GM18526 (cell line): ENCODE results near the gene CEP120.

Experiments used
- POLR2A ChIP-seq: IDR thresholded peaks from 3 replicates; pipeline ENCODE4 v1.6.1; 2011; ENCODE audit not compliant: insufficient read length; ENCODE audit errors: extremely low read depth

The CEP120 gene

GRCh38 chr5:123412206-123412605 lies 11.0 kb downstream of the CEP120 start:
- TF ChIP-seq POLR2A: no peak

DNA sequence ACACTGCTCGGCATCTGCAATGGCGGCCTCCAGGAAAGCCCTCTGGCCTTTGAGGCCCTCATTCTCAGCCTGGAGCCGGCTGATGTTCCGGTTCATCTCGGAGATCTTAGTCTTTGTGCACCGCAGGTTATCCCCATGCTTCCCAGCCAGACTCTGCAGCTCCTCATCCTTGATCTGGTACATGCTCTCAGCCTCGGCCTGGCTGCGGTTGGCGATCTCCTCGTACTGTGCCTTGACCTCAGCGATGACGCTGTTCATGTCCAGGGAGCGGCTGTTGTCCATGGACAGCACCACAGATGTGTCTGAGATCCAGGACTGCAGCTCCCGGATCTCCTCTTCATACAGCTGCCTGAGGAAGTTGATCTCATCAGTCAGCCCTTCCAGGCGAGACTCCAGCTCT lies 21.9 kb downstream of the CEP120 start:
- no peak for TF ChIP-seq POLR2A

DNA sequence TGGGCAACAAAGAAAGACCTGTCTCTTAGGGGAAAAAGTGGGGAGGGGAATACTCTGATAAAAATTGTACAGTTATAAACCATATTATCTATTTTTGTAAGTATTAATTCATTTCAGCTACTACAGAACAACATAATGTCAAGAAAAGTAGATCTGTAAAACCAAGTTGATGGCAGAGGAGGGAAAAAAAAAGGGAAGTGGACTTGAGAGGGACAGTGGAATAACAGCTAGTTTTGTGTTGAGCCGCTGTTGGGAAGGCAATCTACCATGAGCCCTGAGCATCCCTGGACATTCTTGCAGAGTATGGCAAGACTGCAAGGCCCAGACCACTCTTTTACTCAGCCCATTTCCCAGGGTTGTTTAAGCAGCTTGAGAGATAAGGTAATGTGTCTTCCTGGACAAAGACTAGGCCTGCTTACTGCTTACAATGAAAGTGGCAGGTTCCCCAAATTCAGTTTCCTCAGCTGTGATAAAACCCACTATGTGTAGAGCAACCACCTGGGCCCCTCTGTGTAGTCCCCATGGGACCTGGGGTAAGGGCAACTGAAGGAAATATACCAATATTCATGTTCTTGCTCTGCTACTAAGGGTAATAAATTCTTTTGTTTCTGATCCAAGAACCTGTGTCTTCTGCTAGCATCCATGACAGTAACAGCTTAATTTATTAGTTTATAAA lies 25.0 kb downstream of the CEP120 start:
- no peak for TF ChIP-seq POLR2A

DNA sequence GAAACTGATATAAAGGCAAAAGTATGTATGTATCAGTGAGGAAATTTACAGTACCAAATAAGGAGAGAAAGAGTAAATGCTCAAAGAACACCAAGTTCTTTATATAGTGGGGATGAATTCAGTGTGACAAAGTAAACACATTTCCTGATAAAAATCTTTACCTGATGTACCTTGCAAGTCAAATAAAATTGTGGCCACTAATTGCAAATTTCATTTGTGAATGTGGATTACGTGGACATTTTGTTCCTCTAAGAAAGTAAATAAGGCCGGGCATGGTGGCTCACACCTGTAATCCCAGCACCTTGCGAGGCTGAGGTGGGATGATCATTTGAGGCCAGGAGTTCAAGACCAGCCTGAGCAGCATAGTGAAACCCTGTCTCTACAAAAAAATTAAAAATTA lies 25.7 kb downstream of the CEP120 start:
- TF ChIP-seq POLR2A: no peak

DNA sequence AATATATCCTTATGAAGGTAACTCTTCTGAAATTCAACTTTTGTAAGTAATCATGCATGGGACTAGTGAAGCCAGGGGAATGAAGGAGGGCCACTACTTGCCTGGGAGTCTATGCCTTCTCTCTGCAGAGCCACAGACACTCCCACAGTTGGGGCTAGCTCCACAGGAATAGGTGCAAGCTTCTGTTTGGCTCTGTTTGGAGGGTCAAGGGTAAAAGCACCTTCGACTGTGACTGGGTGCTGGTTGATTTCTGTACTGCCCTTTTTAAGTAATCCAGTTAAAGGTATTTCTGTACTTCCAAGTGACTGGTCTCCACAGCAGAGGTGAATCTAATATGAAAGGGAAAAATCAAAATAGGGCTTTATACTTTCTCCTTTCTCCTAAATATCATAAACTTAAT lies 32.2 kb downstream of the CEP120 start:
- no peak for TF ChIP-seq POLR2A

GRCh38 chr5:123389794-123390193 lies 33.4 kb downstream of the CEP120 start:
- no peak for TF ChIP-seq POLR2A

GRCh38 chr5:123387313-123387712 lies 35.9 kb downstream of the CEP120 start:
- no peak for TF ChIP-seq POLR2A

DNA sequence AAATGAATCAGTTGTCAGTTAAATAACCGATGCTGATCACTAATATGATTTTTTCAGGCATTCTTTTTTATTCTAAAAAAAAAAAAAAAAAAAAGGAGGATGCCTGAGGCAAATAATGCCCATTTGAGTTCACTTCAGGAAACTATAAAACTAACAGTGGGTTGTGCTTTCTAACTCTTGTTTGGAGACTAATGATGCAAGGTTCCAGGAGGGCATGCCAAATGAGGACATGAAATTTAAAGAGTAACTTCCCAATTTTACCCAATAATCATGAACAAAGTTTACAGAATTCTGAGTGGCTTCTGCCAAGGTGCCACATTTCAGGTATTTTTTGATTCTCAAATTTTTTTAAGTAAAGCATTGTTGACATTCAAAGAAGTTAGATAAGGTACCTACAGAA lies 41.0 kb downstream of the CEP120 start:
- TF ChIP-seq POLR2A: no peak

GRCh38 chr5:123371575-123372179 lies 51.5 kb downstream of the CEP120 start:
- TF ChIP-seq POLR2A: no peak

DNA sequence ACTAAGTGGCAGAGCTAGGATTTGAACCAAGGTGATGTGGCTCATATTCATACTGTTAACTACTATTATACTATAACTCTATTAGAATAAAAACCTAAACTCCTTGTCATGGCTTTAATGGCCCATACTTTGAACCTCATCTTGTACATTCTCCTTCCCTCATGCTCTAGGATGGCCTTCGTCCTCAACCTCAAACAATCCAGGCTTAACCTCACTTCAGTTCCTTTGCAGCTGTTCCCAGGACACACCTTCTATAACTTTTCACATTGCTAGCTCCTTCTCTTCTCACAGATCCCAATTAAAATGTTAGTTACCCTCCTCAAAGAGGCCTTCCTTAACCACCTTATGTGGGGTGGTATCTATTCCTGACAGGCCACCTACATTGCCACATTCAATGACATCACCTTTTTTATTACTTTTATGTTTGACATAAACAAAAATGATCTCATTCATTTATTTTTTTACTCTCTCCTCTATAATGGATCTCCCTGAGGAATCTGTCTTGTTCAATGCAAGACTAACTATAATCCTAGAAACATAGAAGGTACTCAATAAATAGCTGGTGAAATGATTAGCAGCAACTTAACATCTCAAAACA lies 53.7 kb downstream of the CEP120 start:
- TF ChIP-seq POLR2A: no peak

DNA sequence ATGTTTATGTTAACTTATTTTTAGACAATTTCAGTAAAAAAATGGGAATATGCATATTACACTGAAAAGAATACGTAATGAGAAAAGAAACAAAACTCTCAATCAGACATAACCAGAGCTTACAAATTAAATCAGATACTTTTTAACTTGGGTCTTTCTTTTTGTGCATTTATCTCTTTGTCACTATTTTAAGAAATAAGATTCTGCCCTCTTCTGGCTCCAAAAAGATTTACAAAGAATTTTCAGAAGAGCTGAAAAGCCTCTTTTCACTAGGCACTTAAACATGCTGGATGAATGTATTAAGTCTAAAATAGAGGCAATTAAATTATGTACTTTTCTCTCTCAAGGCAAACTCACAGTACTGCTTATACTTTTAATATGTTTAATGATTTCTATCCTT lies 55.5 kb downstream of the CEP120 start:
- no peak for TF ChIP-seq POLR2A

DNA sequence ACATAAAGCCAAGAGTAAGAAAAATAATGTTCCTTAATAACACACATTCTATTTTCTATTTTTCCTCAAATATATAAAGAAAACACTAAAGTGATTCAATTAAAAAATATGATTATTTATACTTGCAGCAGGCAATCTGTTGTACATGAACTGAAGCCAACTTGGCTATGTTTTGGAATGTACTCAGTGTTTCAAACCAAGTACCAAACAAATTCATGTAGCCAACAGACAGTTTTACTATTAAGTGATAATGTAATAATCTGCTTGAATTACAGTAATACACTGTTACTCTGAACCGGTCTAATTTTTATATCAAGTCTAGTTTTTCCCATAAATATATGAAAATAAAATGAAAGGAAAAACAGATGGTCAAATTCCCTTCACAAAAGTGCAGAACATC lies 58.0 kb downstream of the CEP120 start:
- TF ChIP-seq POLR2A: no peak

- no peak for TF ChIP-seq POLR2A
Measured at GRCh38 chr5:123364441-123365155, 58.6 kb downstream of the CEP120 start.

DNA sequence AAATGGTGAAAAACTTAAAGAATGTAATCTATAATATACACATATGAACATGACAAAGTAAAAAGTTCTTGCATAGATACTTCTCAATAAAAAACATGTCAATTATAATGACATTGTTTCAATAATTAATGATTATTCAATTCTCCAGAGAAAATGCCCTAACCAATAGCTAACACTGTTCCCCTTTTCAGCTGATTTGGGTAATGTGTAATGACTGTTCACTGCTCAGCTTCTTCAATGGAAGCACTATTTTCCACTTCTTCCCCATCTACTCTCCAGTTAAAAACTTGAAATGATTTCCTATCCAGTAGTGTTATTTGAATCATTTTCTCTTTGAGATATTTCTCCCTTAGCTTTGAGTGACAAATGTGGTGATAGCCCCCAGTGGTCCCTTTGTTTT lies 62.3 kb downstream of the CEP120 start:
- TF ChIP-seq POLR2A: no peak

GRCh38 chr5:123360201-123360571 lies 63.0 kb downstream of the CEP120 start:
- no peak for TF ChIP-seq POLR2A
